Tibial nerve (tissue), 4 donors: Measurements from ENCODE around the gene HCAR2.

Experiments
- CTCF ChIP-seq, 5 experiments: fragments of 200-600 bp in 3 of 5; fragments of 450-650 bp in 2 of 5; sonication (generic) in 3 of 5; IDR thresholded peaks; one replicate each; pipeline ENCODE4 v1.5.1; 2016 to 2019; ENCODE audit warnings: antibody characterized with exemption in 5 of 5, mild to moderate bottlenecking in 3 of 5, moderate library complexity in 2 of 5
- EP300 ChIP-seq, 2 donors: sonication (generic); formaldehyde crosslinking; IDR thresholded peaks; one replicate each; pipeline ENCODE4 v1.6.1; 2017; ENCODE audit warnings: antibody characterized with exemption in 2 of 2, mild to moderate bottlenecking in 1 of 2

- TF ChIP-seq CTCF (IDR thresholded peaks at IDR 0.05) (no peak), EP300 (IDR thresholded peaks at IDR 0.05) (no peak)
These were observed 11.6 kb downstream of the HCAR2 start for GRCh38 chr12:122691566-122691965.
